AG10803 (cell line): ENCODE results near the gene DHX58.
"Not testable (repeated sequence)": the region's sequence is repeated elsewhere in the genome, so short reads cannot be mapped to it uniquely, and the experiment has no call there.

Experiments used
- DNase-seq: peaks from one replicate; pipeline ENCODE4 v3.0.0; 2010; ENCODE audit warnings: low read depth
- H3K4me3 ChIP-seq: 2 replicates; pipeline ENCODE4 v1.5.1; 2011; ENCODE audit warnings: mild to moderate bottlenecking, low read length, control low read depth
- TF ChIP-seq, protein P1 (sequence below): conservative IDR thresholded peaks from 2 replicates; pipeline ENCODE4 v1.5.1; 2011; ENCODE audit warnings: mild to moderate bottlenecking, low read length, control low read depth, inconsistent platforms

Gene DHX58

DNA sequence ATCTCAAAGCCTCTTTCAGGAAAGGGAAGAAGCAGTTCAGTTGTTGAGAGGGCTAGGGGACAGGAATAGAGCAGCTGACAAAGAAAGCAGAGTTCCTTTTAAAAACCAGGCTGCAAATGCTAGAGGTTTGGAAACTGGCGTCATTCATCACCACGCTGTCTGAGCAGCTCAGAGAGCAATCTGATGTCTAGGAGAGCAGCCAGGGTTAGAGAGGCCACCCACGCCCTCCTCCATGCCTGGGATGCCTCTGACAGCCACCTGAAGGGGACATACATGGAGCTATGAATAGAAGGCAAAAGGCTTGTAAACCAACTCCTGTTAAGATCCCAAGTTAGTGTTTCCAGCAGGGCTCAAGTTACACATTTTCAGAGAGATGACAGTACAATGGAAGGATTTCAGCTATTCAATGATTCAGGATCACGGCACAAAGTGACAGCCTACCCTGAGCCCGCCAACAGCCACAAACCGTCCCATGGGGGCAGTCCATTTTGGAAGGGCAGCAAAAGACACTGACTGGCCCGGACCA is 29.9 kb upstream of the DHX58 start:
- DNase-seq: peak; percentile 88
- H3K4me3 ChIP-seq: no peak overlapping the region
- TF ChIP-seq, protein P1, sequence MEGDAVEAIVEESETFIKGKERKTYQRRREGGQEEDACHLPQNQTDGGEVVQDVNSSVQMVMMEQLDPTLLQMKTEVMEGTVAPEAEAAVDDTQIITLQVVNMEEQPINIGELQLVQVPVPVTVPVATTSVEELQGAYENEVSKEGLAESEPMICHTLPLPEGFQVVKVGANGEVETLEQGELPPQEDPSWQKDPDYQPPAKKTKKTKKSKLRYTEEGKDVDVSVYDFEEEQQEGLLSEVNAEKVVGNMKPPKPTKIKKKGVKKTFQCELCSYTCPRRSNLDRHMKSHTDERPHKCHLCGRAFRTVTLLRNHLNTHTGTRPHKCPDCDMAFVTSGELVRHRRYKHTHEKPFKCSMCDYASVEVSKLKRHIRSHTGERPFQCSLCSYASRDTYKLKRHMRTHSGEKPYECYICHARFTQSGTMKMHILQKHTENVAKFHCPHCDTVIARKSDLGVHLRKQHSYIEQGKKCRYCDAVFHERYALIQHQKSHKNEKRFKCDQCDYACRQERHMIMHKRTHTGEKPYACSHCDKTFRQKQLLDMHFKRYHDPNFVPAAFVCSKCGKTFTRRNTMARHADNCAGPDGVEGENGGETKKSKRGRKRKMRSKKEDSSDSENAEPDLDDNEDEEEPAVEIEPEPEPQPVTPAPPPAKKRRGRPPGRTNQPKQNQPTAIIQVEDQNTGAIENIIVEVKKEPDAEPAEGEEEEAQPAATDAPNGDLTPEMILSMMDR: no peak

DNA sequence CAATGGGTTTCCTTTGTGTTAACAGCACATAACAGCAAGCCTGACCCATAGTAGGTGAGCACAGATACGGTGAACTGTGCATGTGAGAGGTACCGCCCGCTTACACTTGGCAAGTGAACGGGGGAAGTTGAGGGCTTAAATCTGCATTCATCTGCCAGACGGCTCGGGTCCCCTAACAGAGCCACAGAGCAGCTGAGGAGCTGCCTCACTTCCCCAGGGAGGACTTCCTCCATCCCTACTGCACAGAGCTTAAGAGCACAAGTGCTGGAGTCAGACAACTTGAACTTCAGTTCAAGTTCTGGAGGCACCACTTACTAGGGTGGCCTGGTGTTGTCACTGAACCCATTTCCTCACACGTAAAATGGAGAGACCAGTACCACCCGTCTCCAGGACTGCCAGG is 28.9 kb upstream of the DHX58 start:
- TF ChIP-seq, protein P1: no peak
- no peak for DNase-seq
- H3K4me3 ChIP-seq: no peak overlapping the region

DNA sequence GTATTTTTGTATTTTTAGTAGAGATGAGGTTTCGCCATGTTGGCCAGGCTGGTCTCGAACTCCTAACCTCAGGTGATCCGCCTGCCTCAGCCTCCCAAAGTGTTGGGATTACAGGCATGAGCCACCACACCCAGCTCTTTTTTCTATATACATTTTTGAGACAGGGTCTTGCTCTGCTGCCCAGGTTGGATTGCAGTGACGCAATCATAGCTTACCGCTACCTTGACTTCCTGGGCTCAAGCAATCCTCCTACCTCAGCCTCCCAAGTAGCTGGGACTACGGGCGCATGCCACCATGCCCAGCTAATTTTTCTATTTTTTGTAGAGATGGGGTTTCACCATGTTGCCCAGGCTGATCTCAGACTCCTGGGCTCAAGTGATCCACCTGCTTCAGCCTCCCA is 28.2 kb upstream of the DHX58 start:
- not testable (repeated sequence) for DNase-seq, H3K4me3 ChIP-seq

DNA sequence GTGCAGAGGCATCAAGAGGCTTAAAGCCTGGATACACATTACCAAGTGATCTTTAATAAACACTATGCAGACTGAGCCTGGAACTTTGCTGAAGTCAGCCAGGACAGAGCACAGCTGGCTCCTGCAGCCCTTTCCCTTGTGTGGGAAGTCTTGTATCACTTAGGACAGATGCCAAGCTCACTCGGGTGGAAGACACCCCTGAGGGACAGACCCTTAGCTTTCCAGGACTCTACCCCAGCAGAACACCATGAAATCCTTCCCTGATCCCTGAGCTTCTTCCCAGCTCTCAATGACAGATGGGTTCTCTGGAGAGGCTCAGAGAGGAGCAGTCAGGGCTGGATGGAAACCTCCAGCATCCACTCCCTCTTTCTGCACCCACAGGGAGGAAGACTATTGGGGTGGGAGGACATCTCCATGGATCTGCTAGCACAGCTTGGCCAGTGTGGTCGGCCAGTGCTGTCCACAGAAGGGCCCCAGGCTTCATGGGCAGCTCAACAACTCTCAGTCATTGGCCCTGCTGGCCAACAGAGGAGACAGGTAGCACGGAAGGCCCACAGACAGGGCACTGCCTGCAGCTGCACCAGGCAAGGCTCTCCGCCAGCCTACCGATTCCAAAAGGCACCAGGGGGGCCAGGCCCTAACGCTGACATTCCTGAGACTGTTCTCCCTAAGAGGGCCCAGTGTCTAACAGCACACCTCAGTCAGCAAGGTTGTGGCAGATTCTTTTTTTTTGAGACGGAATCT is 26.4 kb upstream of the DHX58 start:
- TF ChIP-seq, protein P1: no peak
- no peak for DNase-seq
- H3K4me3 ChIP-seq: no peak overlapping the region

DNA sequence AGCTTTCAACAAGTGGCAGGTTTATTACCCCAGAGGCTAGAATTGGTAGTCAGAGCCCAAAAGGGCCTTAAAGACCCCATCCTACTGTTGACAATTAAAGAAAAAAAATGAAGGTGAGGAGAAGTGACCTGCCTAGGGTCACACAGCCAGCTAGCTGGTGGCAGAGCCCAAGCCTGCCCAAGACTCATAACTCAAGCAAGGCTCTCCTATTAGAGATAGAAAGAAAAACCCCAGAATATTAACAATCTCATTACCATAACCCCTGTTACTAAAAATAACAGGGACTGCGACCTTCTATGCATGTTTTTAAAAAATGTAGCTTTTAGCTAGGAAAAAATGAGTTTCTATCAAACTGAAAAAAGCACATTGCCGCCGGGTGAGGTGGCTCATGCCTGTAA is 24.1 kb upstream of the DHX58 start:
- no peak overlapping the region for H3K4me3 ChIP-seq
- no peak for DNase-seq
- TF ChIP-seq, protein P1: no peak

DNA sequence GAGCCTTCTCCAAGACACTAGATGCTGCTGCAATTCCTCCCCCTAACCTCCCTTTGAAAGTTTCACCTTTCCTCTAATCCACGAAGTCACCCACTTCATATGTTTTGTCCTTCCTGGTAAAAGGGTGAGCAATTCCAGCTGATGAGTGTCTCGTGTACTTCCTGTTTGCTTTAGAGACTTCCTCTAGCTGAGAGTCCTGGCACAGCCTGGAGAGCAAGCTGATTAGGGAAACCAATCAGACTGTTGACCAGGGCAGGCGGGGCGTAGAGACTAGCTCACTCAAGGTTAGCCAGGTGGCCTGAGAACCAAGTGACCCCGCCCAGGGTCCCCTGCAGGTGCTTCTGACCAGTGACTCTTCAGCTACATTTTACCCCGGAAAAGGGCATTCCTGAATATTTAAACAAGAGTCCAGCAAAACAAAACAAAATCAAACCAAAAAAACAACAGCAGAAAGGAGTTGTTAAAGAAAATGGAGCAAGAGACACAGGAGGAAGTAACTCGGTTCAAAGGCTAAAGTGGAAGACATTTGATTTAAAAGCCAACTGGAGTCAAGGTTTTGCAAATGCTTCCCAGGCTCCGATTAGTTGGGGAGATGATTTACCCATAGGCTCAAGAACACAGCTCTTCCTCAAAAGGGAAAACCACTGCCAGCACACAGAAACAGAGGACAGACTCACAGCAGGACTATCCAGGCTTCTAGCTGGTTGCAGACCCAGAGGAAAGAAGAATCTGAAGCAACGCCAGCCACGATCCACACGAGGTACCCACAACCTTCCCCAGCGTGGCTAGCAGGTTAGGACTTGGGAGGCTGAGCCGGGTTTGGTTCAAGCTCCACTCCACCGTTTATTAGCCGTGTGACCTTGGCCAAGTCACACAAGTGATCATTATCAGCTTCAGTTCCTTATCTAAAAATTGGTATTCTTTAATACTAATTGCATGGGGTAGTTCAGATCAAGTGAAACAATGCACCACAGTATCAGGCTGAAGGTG is 23.4 kb upstream of the DHX58 start:
- H3K4me3 ChIP-seq: no peak overlapping the region
- TF ChIP-seq, protein P1: no peak
- peak; percentile 54 for DNase-seq

DNA sequence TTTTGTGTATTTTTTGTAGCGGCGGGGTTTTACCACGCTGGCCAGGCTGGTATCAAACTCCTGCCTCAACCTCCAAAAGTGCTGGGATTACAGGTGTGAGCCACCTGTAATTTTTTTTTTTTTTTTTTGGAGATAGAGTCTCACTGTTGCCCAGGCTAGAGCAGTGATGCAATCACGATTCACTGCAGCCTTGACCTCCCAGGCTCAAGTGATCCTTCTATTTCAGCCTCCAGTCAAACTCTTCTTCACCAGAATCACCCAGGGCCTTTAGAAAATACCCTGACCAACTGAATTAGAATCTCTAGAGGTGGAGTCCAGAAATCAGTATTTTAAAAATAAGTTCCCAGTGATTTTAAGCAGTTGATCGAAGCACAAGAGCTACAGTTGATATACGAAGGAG is 22.6 kb upstream of the DHX58 start:
- H3K4me3 ChIP-seq: no peak overlapping the region
- TF ChIP-seq, protein P1: no peak
- no peak for DNase-seq
